Uterus (tissue), 2 donors: ENCODE data around the gene VSTM4.

Experiments
- POLR2A ChIP-seq, 2 donors: fragments of 450-650 bp; IDR thresholded peaks; one replicate each; pipeline ENCODE4 v1.6.1; 2016; ENCODE audit warnings: antibody characterized with exemption in 2 of 2, mild to moderate bottlenecking in 1 of 2, moderate library complexity in 1 of 2
- TF ChIP-seq, protein P1 (sequence below), 4 experiments: fragments of 200-600 bp in 2 of 4; fragments of 450-650 bp in 2 of 4; sonication (generic) in 2 of 4; IDR thresholded peaks; one replicate each; pipeline ENCODE4 v1.5.1; 2016 to 2019; ENCODE audit warnings: antibody characterized with exemption in 4 of 4, mild to moderate bottlenecking in 2 of 4, moderate library complexity in 1 of 4

GRCh38 chr10:49099046-49099445 is 16.3 kb downstream of the VSTM4 start:
- TF ChIP-seq, protein P1, sequence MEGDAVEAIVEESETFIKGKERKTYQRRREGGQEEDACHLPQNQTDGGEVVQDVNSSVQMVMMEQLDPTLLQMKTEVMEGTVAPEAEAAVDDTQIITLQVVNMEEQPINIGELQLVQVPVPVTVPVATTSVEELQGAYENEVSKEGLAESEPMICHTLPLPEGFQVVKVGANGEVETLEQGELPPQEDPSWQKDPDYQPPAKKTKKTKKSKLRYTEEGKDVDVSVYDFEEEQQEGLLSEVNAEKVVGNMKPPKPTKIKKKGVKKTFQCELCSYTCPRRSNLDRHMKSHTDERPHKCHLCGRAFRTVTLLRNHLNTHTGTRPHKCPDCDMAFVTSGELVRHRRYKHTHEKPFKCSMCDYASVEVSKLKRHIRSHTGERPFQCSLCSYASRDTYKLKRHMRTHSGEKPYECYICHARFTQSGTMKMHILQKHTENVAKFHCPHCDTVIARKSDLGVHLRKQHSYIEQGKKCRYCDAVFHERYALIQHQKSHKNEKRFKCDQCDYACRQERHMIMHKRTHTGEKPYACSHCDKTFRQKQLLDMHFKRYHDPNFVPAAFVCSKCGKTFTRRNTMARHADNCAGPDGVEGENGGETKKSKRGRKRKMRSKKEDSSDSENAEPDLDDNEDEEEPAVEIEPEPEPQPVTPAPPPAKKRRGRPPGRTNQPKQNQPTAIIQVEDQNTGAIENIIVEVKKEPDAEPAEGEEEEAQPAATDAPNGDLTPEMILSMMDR (IDR thresholded peaks at IDR 0.05): no peak
- TF ChIP-seq POLR2A (IDR thresholded peaks at IDR 0.05): no peak
